ENCODE results near the gene SMKR1. TPM values are rescaled to one million over a fixed set of nuclear protein-coding genes. Genes with fewer than 3 reads are reported as not detected.

Gene SMKR1
- total RNA-seq, 1 donor from 2014 or later = not detected

DNA sequence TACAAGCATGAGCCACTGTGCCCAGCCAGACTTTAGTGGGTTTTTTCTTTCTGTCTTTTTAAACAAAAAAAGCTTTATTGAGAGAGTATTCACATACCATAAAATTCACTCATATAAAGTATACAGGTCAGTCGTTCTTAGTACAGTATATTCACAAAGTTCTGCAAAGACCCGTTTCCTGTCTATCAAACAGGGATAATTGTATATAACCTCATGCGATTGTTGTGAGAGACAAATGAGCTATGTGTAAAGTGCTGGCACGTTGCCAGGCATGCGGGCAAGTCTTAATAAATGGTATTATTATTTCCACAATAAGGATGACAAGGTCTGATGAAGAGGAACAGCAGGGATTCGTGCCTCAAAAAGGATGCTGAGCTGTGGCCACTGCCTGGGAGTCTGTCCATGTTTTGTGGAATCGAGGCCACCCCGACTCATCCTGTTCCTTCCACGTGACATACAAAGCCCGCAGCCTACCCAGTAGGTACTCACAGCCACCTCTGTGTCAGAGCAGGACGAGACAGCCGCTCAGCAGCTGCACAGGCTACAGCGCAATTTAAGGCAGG, 51.6 kb downstream of the SMKR1 start:
- Histone ChIP-seq H3K9me3 (ENCODE audit: insufficient read depth, low read depth, low read length) (no peaks in the 10 kb centered on the region), H3K27me3 (ENCODE audit: insufficient read depth, low read length) (peaks cover 13% of the 10 kb centered on the region), H2AFZ (ENCODE audit: low read depth, low read length) (peak overlapping the region; percentile 25), H3K9ac (ENCODE audit: low read length) (no peak overlapping the region), H3K4me1 (ENCODE audit: insufficient read depth, low read length) (no peaks in the 10 kb centered on the region), H3K36me3 (ENCODE audit: insufficient read depth, low read length) (no peaks in the 10 kb centered on the region), H4K20me1 (ENCODE audit: insufficient read depth, low read length) (no peaks in the 10 kb centered on the region), H3K79me2 (ENCODE audit: insufficient read depth, low read length) (no peaks in the 10 kb centered on the region), H3K4me3 (ENCODE audit: insufficient read depth, low read depth, low read length) (peak overlapping the region; percentile 3), H3K4me2 (ENCODE audit: low read length) (peak overlapping the region; percentile 62), H3K27ac (ENCODE audit: low read depth, low read length) (no peak overlapping the region)
- Mint-ChIP-seq H3K4me3 (ENCODE audit: unreplicated experiment) (no peak overlapping the region), H3K27me3 (ENCODE audit: low read depth, unreplicated experiment) (peaks cover 16% of the 10 kb centered on the region), H3K9me3 (ENCODE audit: unreplicated experiment) (no peaks in the 10 kb centered on the region), H3K36me3 (ENCODE audit: low read depth, unreplicated experiment) (no peaks in the 10 kb centered on the region), H3K4me1 (ENCODE audit: low read depth, unreplicated experiment) (no peaks in the 10 kb centered on the region), H3K27ac (ENCODE audit: unreplicated experiment) (no peak overlapping the region)
- TF ChIP-seq EZH2 (IDR thresholded peaks at IDR 0.05; ENCODE audit: insufficient read depth, low read length) = no peak
- TF ChIP-seq, protein P1, sequence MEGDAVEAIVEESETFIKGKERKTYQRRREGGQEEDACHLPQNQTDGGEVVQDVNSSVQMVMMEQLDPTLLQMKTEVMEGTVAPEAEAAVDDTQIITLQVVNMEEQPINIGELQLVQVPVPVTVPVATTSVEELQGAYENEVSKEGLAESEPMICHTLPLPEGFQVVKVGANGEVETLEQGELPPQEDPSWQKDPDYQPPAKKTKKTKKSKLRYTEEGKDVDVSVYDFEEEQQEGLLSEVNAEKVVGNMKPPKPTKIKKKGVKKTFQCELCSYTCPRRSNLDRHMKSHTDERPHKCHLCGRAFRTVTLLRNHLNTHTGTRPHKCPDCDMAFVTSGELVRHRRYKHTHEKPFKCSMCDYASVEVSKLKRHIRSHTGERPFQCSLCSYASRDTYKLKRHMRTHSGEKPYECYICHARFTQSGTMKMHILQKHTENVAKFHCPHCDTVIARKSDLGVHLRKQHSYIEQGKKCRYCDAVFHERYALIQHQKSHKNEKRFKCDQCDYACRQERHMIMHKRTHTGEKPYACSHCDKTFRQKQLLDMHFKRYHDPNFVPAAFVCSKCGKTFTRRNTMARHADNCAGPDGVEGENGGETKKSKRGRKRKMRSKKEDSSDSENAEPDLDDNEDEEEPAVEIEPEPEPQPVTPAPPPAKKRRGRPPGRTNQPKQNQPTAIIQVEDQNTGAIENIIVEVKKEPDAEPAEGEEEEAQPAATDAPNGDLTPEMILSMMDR (IDR thresholded peaks at IDR 0.05; ENCODE audit: insufficient read depth, low read depth, low read length) = no peak
- DNase-seq (ENCODE audit: low read depth) (peak; percentile 42), FAIRE-seq (no peak)

DNA sequence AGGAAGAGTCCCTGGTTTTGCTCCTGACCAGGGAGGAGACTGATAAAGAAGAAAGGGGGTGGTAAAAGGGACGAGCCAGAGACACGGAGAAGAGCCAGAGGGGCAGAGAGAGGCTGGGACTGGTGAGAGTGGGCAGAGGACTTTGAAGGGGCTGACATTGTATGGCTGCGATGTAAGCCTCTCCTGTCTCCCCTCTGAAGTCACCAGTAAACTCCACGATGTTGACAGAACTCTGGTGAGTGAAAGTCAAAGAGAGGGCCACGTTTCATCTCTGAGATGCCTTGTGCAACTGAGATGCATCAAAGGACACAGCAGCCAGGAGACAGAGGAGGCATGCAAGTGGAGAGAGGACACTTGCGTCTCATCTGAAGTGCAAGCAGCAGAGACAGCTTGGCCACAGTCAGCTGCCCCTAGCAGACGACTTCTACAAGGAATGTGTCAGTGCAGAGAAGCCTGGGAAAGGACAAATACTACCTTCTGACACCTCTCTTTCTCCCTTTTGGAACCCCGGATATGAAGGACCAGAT, 54.3 kb downstream of the SMKR1 start:
- peaks cover 16% of the 10 kb centered on the region for H3K27me3 Mint-ChIP-seq (ENCODE audit: low read depth, unreplicated experiment)
- Histone ChIP-seq H3K4me1 (ENCODE audit: insufficient read depth, low read length) (no peaks in the 10 kb centered on the region), H4K20me1 (ENCODE audit: insufficient read depth, low read length) (no peaks in the 10 kb centered on the region), H3K79me2 (ENCODE audit: insufficient read depth, low read length) (no peaks in the 10 kb centered on the region), H3K9ac (ENCODE audit: low read length) (no peak overlapping the region), H3K4me3 (ENCODE audit: insufficient read depth, low read depth, low read length) (no peak overlapping the region), H3K36me3 (ENCODE audit: insufficient read depth, low read length) (no peaks in the 10 kb centered on the region), H3K27me3 (ENCODE audit: insufficient read depth, low read length) (peaks cover 13% of the 10 kb centered on the region), H3K4me2 (ENCODE audit: low read length) (no peak overlapping the region), H2AFZ (ENCODE audit: low read depth, low read length) (no peak overlapping the region), H3K27ac (ENCODE audit: low read depth, low read length) (no peak overlapping the region), H3K9me3 (ENCODE audit: insufficient read depth, low read depth, low read length) (no peaks in the 10 kb centered on the region)
- no peak overlapping the region for H3K4me3 Mint-ChIP-seq (ENCODE audit: unreplicated experiment)
- H3K27ac Mint-ChIP-seq (ENCODE audit: unreplicated experiment) = no peak overlapping the region
- no peaks in the 10 kb centered on the region for H3K36me3 Mint-ChIP-seq (ENCODE audit: low read depth, unreplicated experiment)
- H3K9me3 Mint-ChIP-seq (ENCODE audit: unreplicated experiment) = no peaks in the 10 kb centered on the region
- FAIRE-seq (no peak), DNase-seq (ENCODE audit: low read depth) (no peak)
- TF ChIP-seq, protein P1 (IDR thresholded peaks at IDR 0.05; ENCODE audit: insufficient read depth, low read depth, low read length) = no peak
- no peak for TF ChIP-seq EZH2 (IDR thresholded peaks at IDR 0.05; ENCODE audit: insufficient read depth, low read length)
- no peaks in the 10 kb centered on the region for H3K4me1 Mint-ChIP-seq (ENCODE audit: low read depth, unreplicated experiment)
